ENCODE data around the gene VPS8. TPM values are rescaled to one million over a fixed set of nuclear protein-coding genes. Genes with fewer than 3 reads are reported as not detected.

VPS8 gene
- total and polyA plus RNA-seq, 2 donors (not counting 1 experiment from before 2014, with no cell fraction given), result 24.9 to 99.4 TPM

DNA sequence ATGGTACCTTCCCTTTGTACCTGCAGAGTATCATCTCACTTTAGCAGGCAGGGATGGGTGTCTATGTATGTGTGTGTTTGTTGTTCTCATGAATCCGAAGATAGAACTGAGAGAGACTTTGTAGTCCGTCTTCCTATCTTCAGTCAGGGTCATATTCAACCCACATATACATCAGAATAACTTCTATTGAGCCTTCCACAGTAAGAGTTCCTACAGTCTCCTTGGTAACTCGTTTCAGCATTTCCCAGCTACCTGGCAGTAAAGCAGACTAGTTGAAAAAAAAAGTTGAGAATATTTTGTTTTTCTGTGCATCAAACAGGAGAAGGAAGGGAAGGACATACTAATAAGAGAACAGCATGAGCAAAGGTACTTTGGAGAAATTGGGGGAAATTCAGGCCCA, 106.8 kb downstream of the VPS8 start:
- no peaks in the 10 kb centered on the region for H3K9me3 ChIP-seq (ENCODE audit: control insufficient read depth, insufficient read depth, low read depth, low read length)
- no peaks in the 10 kb centered on the region for H3K79me2 ChIP-seq (ENCODE audit: control insufficient read depth, insufficient read depth, low read length)
- no peak overlapping the region for H2AFZ ChIP-seq (ENCODE audit: low read length)
- no peak for DNase-seq (ENCODE audit: low read depth in 2 of 2)
- no peaks in the 10 kb centered on the region for H4K20me1 ChIP-seq (ENCODE audit: control insufficient read depth, extremely low read depth, insufficient read depth, low read length)
- H3K4me3 ChIP-seq (replicated peaks in 1 of 4; ENCODE audit: control extremely low read depth in 1 of 4, insufficient read depth in 1 of 4, low read depth in 3 of 4, low read length in 4 of 4), result no peak overlapping the region
- no peak overlapping the region for H3K4me2 ChIP-seq (ENCODE audit: extremely low read depth, insufficient read depth, low read length)
- H3K9ac ChIP-seq (ENCODE audit: insufficient read depth, low read length), result no peak overlapping the region
- TF ChIP-seq EZH2 (IDR thresholded peaks at IDR 0.05; ENCODE audit: low read length, missing control alignments), result no peak
- TF ChIP-seq, protein P1, sequence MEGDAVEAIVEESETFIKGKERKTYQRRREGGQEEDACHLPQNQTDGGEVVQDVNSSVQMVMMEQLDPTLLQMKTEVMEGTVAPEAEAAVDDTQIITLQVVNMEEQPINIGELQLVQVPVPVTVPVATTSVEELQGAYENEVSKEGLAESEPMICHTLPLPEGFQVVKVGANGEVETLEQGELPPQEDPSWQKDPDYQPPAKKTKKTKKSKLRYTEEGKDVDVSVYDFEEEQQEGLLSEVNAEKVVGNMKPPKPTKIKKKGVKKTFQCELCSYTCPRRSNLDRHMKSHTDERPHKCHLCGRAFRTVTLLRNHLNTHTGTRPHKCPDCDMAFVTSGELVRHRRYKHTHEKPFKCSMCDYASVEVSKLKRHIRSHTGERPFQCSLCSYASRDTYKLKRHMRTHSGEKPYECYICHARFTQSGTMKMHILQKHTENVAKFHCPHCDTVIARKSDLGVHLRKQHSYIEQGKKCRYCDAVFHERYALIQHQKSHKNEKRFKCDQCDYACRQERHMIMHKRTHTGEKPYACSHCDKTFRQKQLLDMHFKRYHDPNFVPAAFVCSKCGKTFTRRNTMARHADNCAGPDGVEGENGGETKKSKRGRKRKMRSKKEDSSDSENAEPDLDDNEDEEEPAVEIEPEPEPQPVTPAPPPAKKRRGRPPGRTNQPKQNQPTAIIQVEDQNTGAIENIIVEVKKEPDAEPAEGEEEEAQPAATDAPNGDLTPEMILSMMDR (conservative IDR thresholded peaks at IDR 0.05 in 1 of 2, IDR thresholded peaks at IDR 0.05 in 1 of 2; ENCODE audit: low read depth in 1 of 2, low read length in 2 of 2), result no peak
- H3K36me3 ChIP-seq (ENCODE audit: control insufficient read depth, insufficient read depth, low read length), result no peaks in the 10 kb centered on the region
- H3K27ac ChIP-seq (ENCODE audit: insufficient read depth, low read length), result no peak overlapping the region
- no peaks in the 10 kb centered on the region for H3K27me3 ChIP-seq (ENCODE audit: control insufficient read depth, insufficient read depth, low read length)
- no peaks in the 10 kb centered on the region for H3K4me1 ChIP-seq (ENCODE audit: control insufficient read depth, extremely low read depth, insufficient read depth, low read length)

DNA sequence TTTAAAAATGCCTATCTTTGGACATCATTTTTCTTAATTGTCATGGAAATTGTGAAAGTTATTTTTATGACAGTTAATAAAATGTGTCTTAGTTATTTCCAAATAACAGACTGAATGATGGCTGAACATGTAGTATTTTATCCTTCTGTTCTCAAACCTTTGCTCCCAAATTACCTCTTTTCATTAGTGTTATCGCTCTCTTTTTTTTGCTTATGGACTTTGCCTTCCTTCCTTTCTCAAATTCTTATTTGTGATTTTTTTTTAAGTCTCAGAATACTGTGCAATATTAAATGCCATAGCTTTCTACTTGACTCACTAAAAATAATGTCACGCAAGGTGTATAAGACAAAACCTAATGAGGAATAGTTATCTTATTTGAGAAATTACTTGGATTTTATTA, 107.7 kb downstream of the VPS8 start:
- no peaks in the 10 kb centered on the region for H3K36me3 ChIP-seq (ENCODE audit: control insufficient read depth, insufficient read depth, low read length)
- no peak overlapping the region for H2AFZ ChIP-seq (ENCODE audit: low read length)
- no peaks in the 10 kb centered on the region for H3K79me2 ChIP-seq (ENCODE audit: control insufficient read depth, insufficient read depth, low read length)
- no peak for DNase-seq (ENCODE audit: low read depth in 2 of 2)
- no peak overlapping the region for H3K27ac ChIP-seq (ENCODE audit: insufficient read depth, low read length)
- TF ChIP-seq EZH2 (IDR thresholded peaks at IDR 0.05; ENCODE audit: low read length, missing control alignments), result no peak
- TF ChIP-seq, protein P1 (conservative IDR thresholded peaks at IDR 0.05 in 1 of 2, IDR thresholded peaks at IDR 0.05 in 1 of 2; ENCODE audit: low read depth in 1 of 2, low read length in 2 of 2), result no peak
- no peaks in the 10 kb centered on the region for H3K27me3 ChIP-seq (ENCODE audit: control insufficient read depth, insufficient read depth, low read length)
- no peaks in the 10 kb centered on the region for H3K9me3 ChIP-seq (ENCODE audit: control insufficient read depth, insufficient read depth, low read depth, low read length)
- no peaks in the 10 kb centered on the region for H3K4me1 ChIP-seq (ENCODE audit: control insufficient read depth, extremely low read depth, insufficient read depth, low read length)
- no peak overlapping the region for H3K4me3 ChIP-seq (replicated peaks in 1 of 4; ENCODE audit: control extremely low read depth in 1 of 4, insufficient read depth in 1 of 4, low read depth in 3 of 4, low read length in 4 of 4)
- H4K20me1 ChIP-seq (ENCODE audit: control insufficient read depth, extremely low read depth, insufficient read depth, low read length), result no peaks in the 10 kb centered on the region
- H3K9ac ChIP-seq (ENCODE audit: insufficient read depth, low read length), result no peak overlapping the region
- H3K4me2 ChIP-seq (ENCODE audit: extremely low read depth, insufficient read depth, low read length), result no peak overlapping the region

DNA sequence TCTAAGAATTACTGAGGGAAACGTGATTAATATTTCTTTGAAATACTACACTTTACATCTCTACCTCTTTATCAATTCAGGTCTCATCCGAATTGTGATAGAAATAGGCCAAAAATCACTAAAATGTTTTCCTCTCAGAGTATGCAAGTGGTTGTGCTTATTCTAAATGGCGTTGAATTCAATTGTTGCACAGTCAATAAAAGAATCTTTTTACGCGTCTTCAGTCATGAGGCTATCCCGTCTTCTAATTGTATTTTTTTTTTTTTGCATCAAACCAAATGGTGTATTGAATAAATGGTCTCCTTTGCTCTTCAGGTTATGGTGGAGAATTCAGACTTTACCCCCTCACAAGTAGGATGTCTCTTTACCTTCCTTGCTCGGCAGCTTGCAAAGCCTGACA, 112.6 kb downstream of the VPS8 start:
- no peak overlapping the region for H3K4me2 ChIP-seq (ENCODE audit: extremely low read depth, insufficient read depth, low read length)
- H3K36me3 ChIP-seq (ENCODE audit: control insufficient read depth, insufficient read depth, low read length), result no peaks in the 10 kb centered on the region
- no peak overlapping the region for H2AFZ ChIP-seq (ENCODE audit: low read length)
- no peak overlapping the region for H3K9ac ChIP-seq (ENCODE audit: insufficient read depth, low read length)
- DNase-seq (ENCODE audit: low read depth in 2 of 2), result no peak
- TF ChIP-seq, protein P1 (conservative IDR thresholded peaks at IDR 0.05 in 1 of 2, IDR thresholded peaks at IDR 0.05 in 1 of 2; ENCODE audit: low read depth in 1 of 2, low read length in 2 of 2), result no peak
- no peak for TF ChIP-seq EZH2 (IDR thresholded peaks at IDR 0.05; ENCODE audit: low read length, missing control alignments)
- H3K4me1 ChIP-seq (ENCODE audit: control insufficient read depth, extremely low read depth, insufficient read depth, low read length), result no peaks in the 10 kb centered on the region
- no peaks in the 10 kb centered on the region for H4K20me1 ChIP-seq (ENCODE audit: control insufficient read depth, extremely low read depth, insufficient read depth, low read length)
- no peaks in the 10 kb centered on the region for H3K79me2 ChIP-seq (ENCODE audit: control insufficient read depth, insufficient read depth, low read length)
- H3K27me3 ChIP-seq (ENCODE audit: control insufficient read depth, insufficient read depth, low read length), result no peaks in the 10 kb centered on the region
- H3K27ac ChIP-seq (ENCODE audit: insufficient read depth, low read length), result no peak overlapping the region
- no peak overlapping the region for H3K4me3 ChIP-seq (replicated peaks in 1 of 4; ENCODE audit: control extremely low read depth in 1 of 4, insufficient read depth in 1 of 4, low read depth in 3 of 4, low read length in 4 of 4)
- no peaks in the 10 kb centered on the region for H3K9me3 ChIP-seq (ENCODE audit: control insufficient read depth, insufficient read depth, low read depth, low read length)
